Mucosa of descending colon (tissue), 3 donors: Measurements from ENCODE around the gene OVCH1. TPM values are rescaled to one million over a fixed set of nuclear protein-coding genes. Genes with fewer than 3 reads are reported as not detected.

Source experiments
- ATAC-seq: fragments of 200-7000 bp; cut with Tn5 transposase; one replicate; pipeline ENCODE4 v1.9.1; 2020; ENCODE audit warnings: mild to moderate bottlenecking, moderate library complexity
- DNase-seq, 3 donors: peaks; one replicate each; pipeline ENCODE4 v3.0.0-alpha.2; 2020
- H3K36me3 ChIP-seq: fragments of 200-600 bp; one replicate; pipeline ENCODE4 v1.8.0; 2021; ENCODE audit warnings: low read depth, mild to moderate bottlenecking
- H3K4me1 ChIP-seq: fragments of 200-600 bp; one replicate; pipeline ENCODE4 v1.8.0; 2021; ENCODE audit warnings: low read depth, mild to moderate bottlenecking
- H3K4me3 ChIP-seq: fragments of 200-600 bp; one replicate; pipeline ENCODE4 v1.8.0; 2021; ENCODE audit warnings: mild to moderate bottlenecking
- H3K9me3 ChIP-seq: fragments of 200-600 bp; one replicate; pipeline ENCODE4 v1.8.0; 2021; ENCODE audit warnings: mild to moderate bottlenecking
- intact Hi-C, 2 donors: fragments of 100-400 bp; cut with DNase I in 1 of 2; cut with micrococcal nuclease in 1 of 2; formaldehyde crosslinking; loops; one replicate each; pipeline versions ENCODE4 v1.11.0 to v1.11.1; 2022; cut with DNase I, micrococcal nuclease
- total RNA-seq, 3 donors: library from RNA; stranded (reverse); fragmentation: NEBNext Ultra II Directional in 2 of 3; extraction: Animal tissue kit (Norgen Biotek cat#: 25700) in 2 of 3; gene quantifications; one replicate each; pipeline versions ENCODE4 v1.2.1 to v1.2.4, GENCODE V29; 2021 to 2023
- TF ChIP-seq, protein P1 (sequence below): fragments of 200-600 bp; IDR thresholded peaks from one replicate; pipeline ENCODE4 v1.8.0; 2022; ENCODE audit warnings: antibody characterized with exemption, mild to moderate bottlenecking
- donor health status: DM: no; HTN: no; CAD: no; lungs with moderate emphysema.
- donor health status: DM: no; HTN: no; CAD: no.
- donor health status: DM: no; HTN: yes; CAD: no.

Gene OVCH1
- total RNA-seq, 3 donors from 2014 or later, result 0.70 TPM; not detected in 2

GRCh38 chr12:29503283-29503682 is 5.8 kb upstream of the OVCH1 start:
- Histone ChIP-seq H3K4me3 (no peak overlapping the region), H3K9me3 (no peaks in the 10 kb centered on the region), H3K36me3 (no peaks in the 10 kb centered on the region), H3K4me1 (no peaks in the 10 kb centered on the region)
- intact Hi-C loops, result no loop called here
- TF ChIP-seq, protein P1, sequence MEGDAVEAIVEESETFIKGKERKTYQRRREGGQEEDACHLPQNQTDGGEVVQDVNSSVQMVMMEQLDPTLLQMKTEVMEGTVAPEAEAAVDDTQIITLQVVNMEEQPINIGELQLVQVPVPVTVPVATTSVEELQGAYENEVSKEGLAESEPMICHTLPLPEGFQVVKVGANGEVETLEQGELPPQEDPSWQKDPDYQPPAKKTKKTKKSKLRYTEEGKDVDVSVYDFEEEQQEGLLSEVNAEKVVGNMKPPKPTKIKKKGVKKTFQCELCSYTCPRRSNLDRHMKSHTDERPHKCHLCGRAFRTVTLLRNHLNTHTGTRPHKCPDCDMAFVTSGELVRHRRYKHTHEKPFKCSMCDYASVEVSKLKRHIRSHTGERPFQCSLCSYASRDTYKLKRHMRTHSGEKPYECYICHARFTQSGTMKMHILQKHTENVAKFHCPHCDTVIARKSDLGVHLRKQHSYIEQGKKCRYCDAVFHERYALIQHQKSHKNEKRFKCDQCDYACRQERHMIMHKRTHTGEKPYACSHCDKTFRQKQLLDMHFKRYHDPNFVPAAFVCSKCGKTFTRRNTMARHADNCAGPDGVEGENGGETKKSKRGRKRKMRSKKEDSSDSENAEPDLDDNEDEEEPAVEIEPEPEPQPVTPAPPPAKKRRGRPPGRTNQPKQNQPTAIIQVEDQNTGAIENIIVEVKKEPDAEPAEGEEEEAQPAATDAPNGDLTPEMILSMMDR, result no peak
- DNase-seq, result no peak
- ATAC-seq, result no peak

- DNase-seq, result no peak
- Histone ChIP-seq H3K4me3 (no peak overlapping the region), H3K36me3 (no peaks in the 10 kb centered on the region), H3K9me3 (no peaks in the 10 kb centered on the region), H3K4me1 (no peaks in the 10 kb centered on the region)
- TF ChIP-seq, protein P1, result no peak
- ATAC-seq, result no peak
- intact Hi-C loops, result no loop called here
Observed at GRCh38 chr12:29499235-29499634, 1.7 kb upstream of the OVCH1 start.

GRCh38 chr12:29492891-29493290 is 4.6 kb downstream of the OVCH1 start:
- TF ChIP-seq, protein P1, result no peak
- Histone ChIP-seq H3K4me1 (no peaks in the 10 kb centered on the region), H3K36me3 (no peaks in the 10 kb centered on the region), H3K9me3 (no peaks in the 10 kb centered on the region), H3K4me3 (no peak overlapping the region)
- DNase-seq (no peak), ATAC-seq (no peak)
- intact Hi-C loops, result no loop called here

- intact Hi-C loops, result no loop called here
- H3K4me1 ChIP-seq, result no peaks in the 10 kb centered on the region
- H3K4me3 ChIP-seq, result no peak overlapping the region
- TF ChIP-seq, protein P1, result no peak
- no peaks in the 10 kb centered on the region for H3K36me3 ChIP-seq
- DNase-seq (no peak), ATAC-seq (no peak)
- no peaks in the 10 kb centered on the region for H3K9me3 ChIP-seq
Observed at GRCh38 chr12:29486972-29487371, 10.5 kb downstream of the OVCH1 start.

DNA sequence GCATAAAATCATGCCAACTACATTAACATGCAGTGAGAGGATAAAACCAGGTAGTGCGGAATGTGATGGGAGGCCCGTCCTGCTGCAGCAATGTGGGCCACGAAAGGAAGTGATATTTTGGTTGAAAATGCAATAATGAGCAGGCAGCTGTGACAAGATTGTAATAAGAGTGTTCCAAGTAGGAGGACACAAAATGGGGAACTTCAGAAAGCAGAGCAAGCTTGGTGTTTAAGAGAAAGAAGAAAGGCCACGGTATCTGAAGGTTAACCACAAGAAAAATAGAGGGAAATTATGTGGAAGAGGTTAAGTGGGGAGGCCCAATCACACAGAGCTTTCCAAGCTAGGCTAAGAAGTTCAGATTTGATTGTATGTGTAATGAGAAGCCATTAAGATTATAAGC is 34.3 kb downstream of the OVCH1 start:
- TF ChIP-seq, protein P1, result no peak
- H3K4me1 ChIP-seq, result no peaks in the 10 kb centered on the region
- no peaks in the 10 kb centered on the region for H3K9me3 ChIP-seq
- H3K4me3 ChIP-seq, result no peak overlapping the region
- intact Hi-C loops, result no loop called here
- no peak for DNase-seq
- no peaks in the 10 kb centered on the region for H3K36me3 ChIP-seq
- ATAC-seq, result no peak

DNA sequence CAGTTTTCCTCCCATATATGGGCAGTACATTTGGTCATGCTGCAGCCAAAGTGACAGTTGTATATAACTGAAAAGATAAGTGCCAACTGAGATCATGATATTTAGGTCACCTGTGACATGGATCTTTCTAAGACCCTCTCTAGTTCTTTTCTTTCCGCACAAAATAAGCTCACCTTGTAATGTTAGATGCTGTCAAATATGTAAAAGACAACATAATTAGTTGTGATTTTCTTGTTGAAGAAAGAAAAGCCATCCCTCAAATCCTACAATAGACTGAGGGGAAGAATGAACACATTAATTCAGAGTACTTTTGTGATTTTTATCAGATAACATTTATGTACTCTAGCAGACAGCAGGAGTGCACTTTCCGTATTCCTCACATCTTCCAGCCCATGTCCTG is 37.4 kb downstream of the OVCH1 start:
- intact Hi-C loops, result no loop called here
- TF ChIP-seq, protein P1, result no peak
- Histone ChIP-seq H3K9me3 (no peaks in the 10 kb centered on the region), H3K4me1 (no peaks in the 10 kb centered on the region), H3K36me3 (no peaks in the 10 kb centered on the region), H3K4me3 (no peak overlapping the region)
- no peak for ATAC-seq
- DNase-seq, result no peak
